HEK293 (cell line): Measurements from ENCODE around the gene PRDM15.

Experiments
- CTCF ChIA-PET: fragments of 350-600 bp; formaldehyde crosslinking; extraction: SDS; loops from one replicate; lab custom pipeline; 2021; ENCODE audit warnings: antibody characterized with exemption; lab: Yijun Ruan, JAX
- POLR2A ChIA-PET: fragments of 300-600 bp; formaldehyde crosslinking; extraction: SDS; loops from one replicate; lab custom pipeline; 2020; ENCODE audit warnings: antibody characterized with exemption, inconsistent platforms; lab: Yijun Ruan, JAX
- H3K27ac ChIP-seq: fragments of 200-500 bp; sonication (Bioruptor generic); 2 replicates; pipeline ENCODE4 v1.5.1; 2014; ENCODE audit warnings: low read depth, low read length, control low read depth, inconsistent platforms; ENCODE audit errors: extremely low read depth
- H3K36me3 ChIP-seq, 2 experiments: fragments of 200-500 bp in 1 of 2; sonication (Bioruptor generic) in 1 of 2; 1 replicate in 1 of 2; 2 replicates in 1 of 2; pipeline ENCODE4 v1.5.1; 2014 to 2017; ENCODE audit warnings: inconsistent platforms in 2 of 2, low read length in 2 of 2; ENCODE audit not compliant: control insufficient read depth in 2 of 2, insufficient read depth in 1 of 2
- H3K4me1 ChIP-seq: fragments of 200-500 bp; sonication (Bioruptor generic); 2 replicates; pipeline ENCODE4 v1.5.1; 2014; ENCODE audit warnings: mild to moderate bottlenecking, low read length, inconsistent platforms; ENCODE audit not compliant: control insufficient read depth, insufficient read depth
- H3K4me3 ChIP-seq: 2 replicates; pipeline ENCODE4 v1.5.1; 2011; ENCODE audit warnings: low read depth, mild to moderate bottlenecking, control low read depth, low read length, moderate library complexity
- H3K9me3 ChIP-seq: fragments of 200-500 bp; sonication (Bioruptor generic); 2 replicates; pipeline ENCODE4 v1.5.1; 2014; ENCODE audit warnings: low read depth, low read length, inconsistent platforms; ENCODE audit not compliant: control insufficient read depth, insufficient read depth
- ATF2 ChIP-seq: fragments of 450-650 bp; formaldehyde crosslinking; IDR thresholded peaks from 2 replicates; pipeline ENCODE4 v1.5.1; 2016; ENCODE audit warnings: missing biosample characterization, missing genetic modification characterization, low read depth
- EGR2 ChIP-seq: fragments of 450-650 bp; formaldehyde crosslinking; IDR thresholded peaks from 2 replicates; pipeline ENCODE4 v1.5.1; 2016; ENCODE audit warnings: low read depth, missing biosample characterization, missing genetic modification characterization
- ELK4 ChIP-seq: IDR thresholded peaks from 2 replicates; pipeline ENCODE4 v1.6.1; 2011; ENCODE audit warnings: mild to moderate bottlenecking, low read depth, low read length, borderline replicate concordance
- GLIS2 ChIP-seq: fragments of 450-650 bp; formaldehyde crosslinking; IDR thresholded peaks from 2 replicates; pipeline ENCODE4 v1.5.1; 2016; ENCODE audit warnings: missing biosample characterization, missing genetic modification characterization
- KLF10 ChIP-seq: fragments of 450-650 bp; IDR thresholded peaks from 2 replicates; pipeline ENCODE4 v1.5.1; 2018; ENCODE audit warnings: missing biosample characterization, mild to moderate bottlenecking, missing genetic modification characterization
- KLF9 ChIP-seq: fragments of 450-650 bp; formaldehyde crosslinking; IDR thresholded peaks from 2 replicates; pipeline ENCODE4 v1.5.1; 2016; ENCODE audit warnings: missing biosample characterization, missing genetic modification characterization, low read depth
- MYNN ChIP-seq: fragments of 450-650 bp; formaldehyde crosslinking; IDR thresholded peaks from 2 replicates; pipeline ENCODE4 v1.5.1; 2016; ENCODE audit warnings: missing biosample characterization, missing genetic modification characterization, borderline replicate concordance
- SETDB1 ChIP-seq: IDR thresholded peaks from one replicate; pipeline ENCODE4 v1.6.1; 2017; ENCODE audit warnings: mild to moderate bottlenecking, low read length, moderate library complexity, mixed read lengths; ENCODE audit not compliant: insufficient read length
- ZNF114 ChIP-seq: fragments of 450-650 bp; formaldehyde crosslinking; IDR thresholded peaks from 2 replicates; pipeline ENCODE4 v1.5.0; 2017; ENCODE audit warnings: missing biosample characterization, missing genetic modification characterization
- ZNF223 ChIP-seq: fragments of 450-650 bp; formaldehyde crosslinking; IDR thresholded peaks from 2 replicates; pipeline ENCODE4 v1.5.1; 2016; ENCODE audit warnings: missing biosample characterization, missing genetic modification characterization
- ZNF280C ChIP-seq: fragments of 450-650 bp; formaldehyde crosslinking; IDR thresholded peaks from 2 replicates; pipeline ENCODE4 v1.5.1; 2016; ENCODE audit warnings: missing biosample characterization, missing genetic modification characterization
- ZNF354C ChIP-seq: fragments of 450-650 bp; formaldehyde crosslinking; IDR thresholded peaks from 2 replicates; pipeline ENCODE4 v1.5.1; 2016; ENCODE audit warnings: missing biosample characterization, missing genetic modification characterization, low read depth, borderline replicate concordance
- ZNF548 ChIP-seq: fragments of 450-650 bp; formaldehyde crosslinking; IDR thresholded peaks from 2 replicates; pipeline ENCODE4 v1.5.1; 2016; ENCODE audit warnings: missing biosample characterization, missing genetic modification characterization
- ZNF629 ChIP-seq: fragments of 450-650 bp; formaldehyde crosslinking; IDR thresholded peaks from 2 replicates; pipeline ENCODE4 v1.5.1; 2017; ENCODE audit warnings: missing biosample characterization, missing genetic modification characterization
- ZNF658 ChIP-seq: fragments of 450-650 bp; formaldehyde crosslinking; IDR thresholded peaks from 2 replicates; pipeline ENCODE4; 2016; ENCODE audit warnings: missing biosample characterization, missing genetic modification characterization
- ZNF677 ChIP-seq: fragments of 450-650 bp; IDR thresholded peaks from 2 replicates; pipeline ENCODE4 v1.5.0; 2018; ENCODE audit warnings: missing biosample characterization, mild to moderate bottlenecking, missing genetic modification characterization, moderate library complexity
- ZNF701 ChIP-seq: fragments of 450-650 bp; formaldehyde crosslinking; IDR thresholded peaks from 2 replicates; pipeline ENCODE4 v1.5.1; 2016; ENCODE audit warnings: missing biosample characterization, missing genetic modification characterization
- ZNF747 ChIP-seq: fragments of 450-650 bp; formaldehyde crosslinking; IDR thresholded peaks from 2 replicates; pipeline ENCODE4 v1.5.1; 2016; ENCODE audit warnings: missing biosample characterization, missing genetic modification characterization
- ZNF768 ChIP-seq: fragments of 450-650 bp; formaldehyde crosslinking; IDR thresholded peaks from 2 replicates; pipeline ENCODE4 v1.5.1; 2018; ENCODE audit warnings: missing biosample characterization, mild to moderate bottlenecking, missing genetic modification characterization
- ZNF843 ChIP-seq: fragments of 450-650 bp; formaldehyde crosslinking; IDR thresholded peaks from 2 replicates; pipeline ENCODE4 v1.5.1; 2016; ENCODE audit warnings: missing biosample characterization, missing genetic modification characterization

The PRDM15 gene

GRCh38 chr21:41923186-41923585, 44.0 kb upstream of the PRDM15 start:
- Histone ChIP-seq H3K27ac (no peak overlapping the region), H3K9me3 (no peaks in the 10 kb centered on the region), H3K4me1 (no peaks in the 10 kb centered on the region), H3K36me3 (no peaks in the 10 kb centered on the region), H3K4me3 (no peak overlapping the region)
- ChIA-PET POLR2A (no interaction called here), CTCF (interaction anchor here (0.6 to 1.0 kb wide), 3 partner anchors 13 to 232 kb away, joined by 3 to 4 read pairs (median 4); no protein-coding TSS in a partner anchor)
- TF ChIP-seq ZNF843 (tag by site-specific recombination): no peak
- TF ChIP-seq ZNF223 (tag by site-specific recombination): no peak
- TF ChIP-seq KLF9: no peak
- TF ChIP-seq ZNF677 (tag by site-specific recombination): no peak
- no peak for TF ChIP-seq ELK4
- TF ChIP-seq SETDB1: no peak
- TF ChIP-seq ZNF701 (tag by site-specific recombination): no peak
- TF ChIP-seq ATF2 (tag by site-specific recombination): no peak
- TF ChIP-seq ZNF768: no peak
- no peak for TF ChIP-seq ZNF114 (tag by site-specific recombination)

- TF ChIP-seq ZNF548 (no peak), MYNN (tag by site-specific recombination) (no peak), ZNF354C (tag by site-specific recombination) (no peak), KLF10 (no peak), SETDB1 (no peak), ZNF629 (no peak), EGR2 (no peak), ZNF747 (tag by site-specific recombination) (no peak), GLIS2 (no peak), ZNF658 (no peak), ZNF280C (no peak)
- TF ChIP-seq, all 188 proteins: peak for 0
- Histone ChIP-seq H3K27ac (no peak overlapping the region), H3K9me3 (no peaks in the 10 kb centered on the region), H3K36me3 (peaks cover 0 to 3% of the 10 kb centered on the region in 2 experiments; a peak in 1 of 3 replicates), H3K4me3 (no peak overlapping the region), H3K4me1 (no peaks in the 10 kb centered on the region)
- POLR2A ChIA-PET: no interaction called here
- CTCF ChIA-PET: interaction anchor here (0.5 kb wide), 1 partner anchor 114 kb away, joined by 3 read pairs; no protein-coding TSS in a partner anchor
These were observed 41.9 kb upstream of the PRDM15 start for GRCh38 chr21:41921021-41921420.
